CD14-positive monocyte (primary cell): ENCODE data around the gene VDAC1. TPM values are rescaled to one million over a fixed set of nuclear protein-coding genes. Genes with fewer than 3 reads are reported as not detected.

Experiments
- DNase-seq, 3 donors: peaks; one replicate each; pipeline ENCODE4 v3.0.0-alpha.2; 2011 to 2022
- H2AFZ ChIP-seq: 2 replicates; pipeline ENCODE4 v1.6.0; 2012; ENCODE audit warnings: mild to moderate bottlenecking, low read depth, low read length, inconsistent platforms; ENCODE audit not compliant: insufficient read depth, poor library complexity, severe bottlenecking
- H3K27ac ChIP-seq, 2 donors: 1 replicate in 1 of 2; 2 replicates in 1 of 2; pipeline ENCODE4 v1.5.1; 2012 to 2013; ENCODE audit warnings: low read length in 2 of 2, control low read depth in 1 of 2, inconsistent platforms in 1 of 2, low read depth in 1 of 2, mild to moderate bottlenecking in 1 of 2
- H3K27me3 ChIP-seq, 2 donors: one replicate each; pipeline versions ENCODE4 v1.6.0 to v1.6.1; 2011 to 2013; ENCODE audit warnings: low read length in 2 of 2; ENCODE audit not compliant: control insufficient read depth in 2 of 2, insufficient read depth in 2 of 2
- H3K36me3 ChIP-seq, 2 donors: replicated peaks in 1 of 2; 1 replicate in 1 of 2; 2 replicates in 1 of 2; pipeline versions ENCODE4 v1.5.1 to v1.6.1; 2012 to 2013; ENCODE audit warnings: low read length in 2 of 2, control low read depth in 1 of 2, inconsistent platforms in 1 of 2, mild to moderate bottlenecking in 1 of 2; ENCODE audit not compliant: insufficient read depth in 2 of 2, control insufficient read depth in 1 of 2
- H3K4me1 ChIP-seq, 2 donors: 1 replicate in 1 of 2; 2 replicates in 1 of 2; pipeline versions ENCODE4 v1.5.1 to v1.6.1; 2012 to 2013; ENCODE audit warnings: low read length in 2 of 2, control low read depth in 1 of 2, inconsistent platforms in 1 of 2, mild to moderate bottlenecking in 1 of 2, moderate library complexity in 1 of 2; ENCODE audit not compliant: insufficient read depth in 2 of 2, control insufficient read depth in 1 of 2
- H3K4me2 ChIP-seq: replicated peaks from 2 replicates; pipeline ENCODE3; 2012; ENCODE audit warnings: low read length, moderate library complexity, mild to moderate bottlenecking; ENCODE audit not compliant: poor library complexity, severe bottlenecking; ENCODE audit errors: extremely low read depth
- H3K4me3 ChIP-seq, 3 experiments: fragments of 200-600 bp in 1 of 3; sonication (generic) in 1 of 3; replicated peaks in 1 of 3; 1 replicate in 2 of 3; 2 replicates in 1 of 3; pipeline ENCODE4 v1.5.1; 2011 to 2013; ENCODE audit warnings: low read length in 3 of 3, mild to moderate bottlenecking in 3 of 3, control low read depth in 2 of 3, low read depth in 2 of 3, inconsistent platforms in 1 of 3, moderate library complexity in 1 of 3
- H3K79me2 ChIP-seq: 2 replicates; pipeline ENCODE4 v1.6.0; 2012; ENCODE audit warnings: mild to moderate bottlenecking, control low read depth, inconsistent platforms, low read length, moderate library complexity; ENCODE audit not compliant: insufficient read depth
- H3K9ac ChIP-seq: 2 replicates; pipeline ENCODE4 v1.6.0; 2017; ENCODE audit warnings: low read length, mild to moderate bottlenecking; ENCODE audit not compliant: insufficient read depth, poor library complexity, severe bottlenecking
- H3K9me3 ChIP-seq, 2 donors: replicated peaks in 1 of 2; 1 replicate in 1 of 2; 2 replicates in 1 of 2; pipeline versions ENCODE4 v1.5.1 to v1.6.1; 2012 to 2013; ENCODE audit warnings: low read length in 2 of 2, control low read depth in 1 of 2; ENCODE audit not compliant: control insufficient read depth in 1 of 2, insufficient read depth in 1 of 2
- H4K20me1 ChIP-seq: 2 replicates; pipeline ENCODE4 v1.6.0; 2012; ENCODE audit warnings: mild to moderate bottlenecking, low read length, control low read depth, moderate library complexity; ENCODE audit not compliant: insufficient read depth
- H3K27ac Mint-ChIP-seq, 7 donors: one replicate each; pipeline ENCODE4 v1.8.0; 2020; ENCODE audit warnings: mild to moderate bottlenecking in 7 of 7, mixed read lengths in 7 of 7, moderate library complexity in 6 of 7, inconsistent platforms in 2 of 7
- H3K27me3 Mint-ChIP-seq, 3 donors: one replicate each; pipeline ENCODE4 v1.8.0; 2021 to 2022; ENCODE audit warnings: low read depth in 3 of 3, mild to moderate bottlenecking in 3 of 3, mixed read lengths in 3 of 3, moderate library complexity in 3 of 3, inconsistent platforms in 1 of 3
- H3K36me3 Mint-ChIP-seq, 2 donors: one replicate each; pipeline ENCODE4 v1.8.0; 2020; ENCODE audit warnings: mixed read lengths in 2 of 2, inconsistent platforms in 1 of 2, mild to moderate bottlenecking in 1 of 2
- H3K4me1 Mint-ChIP-seq: one replicate; pipeline ENCODE4 v1.8.0; 2020; ENCODE audit warnings: mild to moderate bottlenecking, mixed read lengths
- H3K4me3 Mint-ChIP-seq, 2 donors: one replicate each; pipeline ENCODE4 v1.8.0; 2020; ENCODE audit warnings: mild to moderate bottlenecking in 2 of 2, mixed read lengths in 2 of 2, moderate library complexity in 1 of 2
- H3K9me3 Mint-ChIP-seq, 7 donors: one replicate each; pipeline ENCODE4 v1.8.0; 2020 to 2022; ENCODE audit warnings: mixed read lengths in 7 of 7, mild to moderate bottlenecking in 6 of 7, moderate library complexity in 6 of 7, inconsistent platforms in 2 of 7
- CTCF ChIP-seq: fragments of 200-600 bp; IDR thresholded peaks from one replicate; pipeline ENCODE4 v1.8.0; 2022; ENCODE audit warnings: antibody characterized with exemption, mild to moderate bottlenecking
- WGBS: methylation state at CpG from one replicate; pipeline ENCODE4 v1.1.5; 2013; ENCODE audit warnings: missing lambda C conversion rate; ENCODE audit not compliant: insufficient coverage; 5-methylcytosine and 5-hydroxymethylcytosine counted together
- intact Hi-C, 2 donors: fragments of 100-400 bp; cut with micrococcal nuclease; formaldehyde crosslinking; loops; one replicate each; pipeline versions ENCODE4 v1.15.0 to v1.15.1; 2023
- polyA plus RNA-seq, 3 donors: library from polyadenylated mRNA; depleted of rRNA in 1 of 3; unstranded in 2 of 3; stranded (reverse) in 1 of 3; fragments of 300-500 nt in 2 of 3; fragments of >200 nt in 1 of 3; fragmentation: Illumina TruSeq in 2 of 3; gene quantifications; 1 replicate in 2 of 3; 2 replicates in 1 of 3; pipeline ENCODE4 v1.2.3, GENCODE V29; 2012 to 2021

The VDAC1 gene
- polyA plus RNA-seq, 3 donors: 59.9 to 107 (median 84.4) TPM

- peaks cover 0 to 11% of the 10 kb centered on the region in 2 donors for H3K9me3 ChIP-seq
- Mint-ChIP-seq H3K9me3 (peaks cover 6 to 15% (median 12%) of the 10 kb centered on the region in 7 donors), H3K36me3 (no peaks in the 10 kb centered on the region), H3K4me1 (peaks cover 4% of the 10 kb centered on the region), H3K4me3 (no peak overlapping the region), H3K27me3 (peaks cover 3 to 8% (median 3%) of the 10 kb centered on the region in 3 donors), H3K27ac (no peak overlapping the region)
- no peak overlapping the region for H3K9ac ChIP-seq
- H3K4me3 ChIP-seq: no peak overlapping the region
- no peaks in the 10 kb centered on the region for H3K27me3 ChIP-seq
- no peak overlapping the region for H3K4me2 ChIP-seq
- H3K36me3 ChIP-seq: no peaks in the 10 kb centered on the region
- H2AFZ ChIP-seq: no peak overlapping the region
- H3K79me2 ChIP-seq: no peaks in the 10 kb centered on the region
- H4K20me1 ChIP-seq: no peaks in the 10 kb centered on the region
- no peaks in the 10 kb centered on the region for H3K4me1 ChIP-seq
- no peak for TF ChIP-seq CTCF
- H3K27ac ChIP-seq: no peak overlapping the region
- no CpG with 5 or more reads among the region's 3 CpGs for WGBS
- intact Hi-C loops: loop anchor here in 1 of 2 donors (10.0 kb wide), 1 partner anchor 385 kb away; no protein-coding TSS in a partner anchor
- no peak for DNase-seq
These were observed 65.1 kb downstream of the VDAC1 start for GRCh38 chr5:133939668-133940067.

GRCh38 chr5:133938929-133939328, 65.8 kb downstream of the VDAC1 start:
- H3K27me3 Mint-ChIP-seq: peaks cover 3 to 5% (median 4%) of the 10 kb centered on the region in 3 donors
- intact Hi-C loops: loop anchor here in 1 of 2 donors (10.0 kb wide), 1 partner anchor 384 kb away; no protein-coding TSS in a partner anchor
- no peak overlapping the region for H3K27ac Mint-ChIP-seq
- peaks cover 0 to 11% of the 10 kb centered on the region in 2 donors for H3K9me3 ChIP-seq
- H3K27me3 ChIP-seq: no peaks in the 10 kb centered on the region
- H3K4me1 Mint-ChIP-seq: peaks cover 4% of the 10 kb centered on the region
- no peak overlapping the region for H3K4me3 ChIP-seq
- no peak overlapping the region for H3K4me2 ChIP-seq
- H3K4me3 Mint-ChIP-seq: no peak overlapping the region
- H3K9me3 Mint-ChIP-seq: peaks cover 6 to 15% (median 12%) of the 10 kb centered on the region in 7 donors
- no peaks in the 10 kb centered on the region for H3K79me2 ChIP-seq
- H4K20me1 ChIP-seq: no peaks in the 10 kb centered on the region
- H3K4me1 ChIP-seq: no peaks in the 10 kb centered on the region
- H3K9ac ChIP-seq: no peak overlapping the region
- WGBS: 83% methylated on average over 1 of the region's 3 CpGs
- no peak for DNase-seq
- no peak overlapping the region for H3K27ac ChIP-seq
- no peak overlapping the region for H2AFZ ChIP-seq
- peaks cover 0 to 1% of the 10 kb centered on the region in 2 donors for H3K36me3 Mint-ChIP-seq
- H3K36me3 ChIP-seq: no peaks in the 10 kb centered on the region
- TF ChIP-seq CTCF: no peak
